K562 (cell line): ENCODE measurements around the gene SYT3. TPM values are rescaled to one million over a fixed set of nuclear protein-coding genes. Genes with fewer than 3 reads are reported as not detected.

Experiments
- BDP1 ChIP-seq: IDR thresholded peaks from 3 replicates; pipeline ENCODE4 v1.6.1; 2011; ENCODE audit not compliant: insufficient read length, insufficient read depth
- EP400 ChIP-seq: fragments of 450-650 bp; IDR thresholded peaks from 2 replicates; pipeline ENCODE4 v1.6.1; 2017; ENCODE audit warnings: antibody characterized with exemption, mild to moderate bottlenecking, moderate library complexity
- GTF2A2 ChIP-seq: IDR thresholded peaks from 2 replicates; pipeline ENCODE4 v1.6.1; 2016; ENCODE audit warnings: mild to moderate bottlenecking, missing genetic modification characterization, missing compliant biosample characterization
- HDAC3 ChIP-seq: fragments of 450-650 bp; IDR thresholded peaks from 2 replicates; pipeline ENCODE4 v1.6.1; 2018; ENCODE audit warnings: borderline replicate concordance, mild to moderate bottlenecking, moderate library complexity; ENCODE audit not compliant: partially characterized antibody
- HINFP ChIP-seq: fragments of 450-650 bp; conservative IDR thresholded peaks from 2 replicates; pipeline ENCODE4 v1.6.1; 2016; ENCODE audit warnings: missing genetic modification characterization, low read depth, mild to moderate bottlenecking, control low read depth, missing compliant biosample characterization
- POLR2B ChIP-seq: fragments of 450-650 bp; IDR thresholded peaks from 2 replicates; pipeline ENCODE4 v1.6.1; 2018; ENCODE audit warnings: low read depth; ENCODE audit not compliant: partially characterized antibody
- POLR2H ChIP-seq: IDR thresholded peaks from 2 replicates; pipeline ENCODE4 v1.6.1; 2016; ENCODE audit warnings: missing genetic modification characterization, low read depth, mild to moderate bottlenecking, control low read depth, missing compliant biosample characterization, moderate library complexity
- PRPF4 ChIP-seq: fragments of 200-400 bp; formaldehyde crosslinking; IDR thresholded peaks from one replicate; pipeline ENCODE4 v1.6.1; 2017; ENCODE audit warnings: low read length, low read depth, mild to moderate bottlenecking; ENCODE audit not compliant: insufficient read depth, poor library complexity, severe bottlenecking
- SMAD4 ChIP-seq: fragments of 250-450 bp; sonication (Bioruptor Pico); conservative IDR thresholded peaks from 2 replicates; pipeline ENCODE4 v1.8.0; 2021; ENCODE audit warnings: inconsistent platforms, mild to moderate bottlenecking, moderate library complexity
- SOX6 ChIP-seq: fragments of 450-650 bp; IDR thresholded peaks from 2 replicates; pipeline ENCODE4 v1.6.1; 2014; ENCODE audit warnings: mild to moderate bottlenecking
- TBP ChIP-seq: optimal IDR thresholded peaks from 2 replicates; pipeline ENCODE3; 2011; ENCODE audit warnings: low read depth, low read length, improper control_type of control experiment
- THAP12 ChIP-seq: fragments of 250-450 bp; sonication (Bioruptor Pico); IDR thresholded peaks from 2 replicates; pipeline ENCODE4 v1.9.0; 2021; ENCODE audit warnings: mild to moderate bottlenecking, inconsistent platforms
- TRIM25 ChIP-seq: fragments of 450-650 bp; IDR thresholded peaks from 2 replicates; pipeline ENCODE4 v1.7.0; 2016; ENCODE audit warnings: borderline replicate concordance
- USF2 ChIP-seq: sonication (generic); formaldehyde crosslinking; IDR thresholded peaks from 2 replicates; pipeline ENCODE4 v1.5.0; 2020; ENCODE audit warnings: missing genetic modification reagents
- ZBTB17 ChIP-seq: fragments of 450-650 bp; formaldehyde crosslinking; IDR thresholded peaks from 2 replicates; pipeline ENCODE4 v1.4.0; 2020; ENCODE audit warnings: mild to moderate bottlenecking
- ZNF124 ChIP-seq: sonication (generic); formaldehyde crosslinking; IDR thresholded peaks from 2 replicates; pipeline ENCODE4 v1.8.1; 2022; ENCODE audit warnings: missing genetic modification reagents
- ZNF518B ChIP-seq: fragments of 250-450 bp; sonication (Bioruptor Pico); IDR thresholded peaks from 2 replicates; pipeline ENCODE4 v1.5.0; 2021; ENCODE audit warnings: mild to moderate bottlenecking, moderate library complexity
- polyA plus RNA-seq, 8 experiments: library from polyadenylated mRNA; depleted of rRNA in 4 of 8; stranded (reverse) in 5 of 8; unstranded in 3 of 8; fragments of >200 nt; fragmentation: Nextera tagmentation in 2 of 8; fragmentation: Illumina TruSeq in 1 of 8; extraction: Ambion mirVana in 2 of 8; extraction: Trizol in 1 of 8; gene quantifications; 2 replicates each; pipeline versions ENCODE4 v1.2.1 to v1.2.3, GENCODE V29; 2011 to 2014; ENCODE audit warnings: inconsistent platforms in 1 of 8, missing spikeins in 1 of 8
- total RNA-seq, 7 experiments: library from RNA; depleted of rRNA in 6 of 7; stranded (reverse); fragments of >200 nt in 6 of 7; fragmentation: Illumina TruSeq in 2 of 7; extraction: Trizol in 2 of 7; gene quantifications; 2 replicates each; pipeline versions ENCODE4 v1.2.1 to v1.2.3, GENCODE V29; 2011 to 2021; ENCODE audit warnings: low replicate concordance in 1 of 7

The SYT3 gene
- total and polyA plus RNA-seq, 9 of the 15 experiments (the other 6 are each of a cell fraction or from before 2014, with no cell fraction given), result 0.36 to 2.0 (median 0.54) TPM; not detected in 2

- TF ChIP-seq THAP12 (CRISPR knock-in tag) (no peak), BDP1 (no peak), TRIM25 (no peak), POLR2H (tag) (peak; percentile 56; the same call in 1 of the 2 replicates), TBP (no peak), USF2 (CRISPR knock-in tag) (peak; percentile 79), SMAD4 (no peak), ZBTB17 (no peak), ZNF518B (CRISPR knock-in tag) (no peak), POLR2B (no peak), PRPF4 (no peak), EP400 (no peak; the same call in 1 of the 2 replicates), SOX6 (no peak; the same call in 1 of the 2 replicates), HDAC3 (no peak), HINFP (tag) (no peak), ZNF124 (CRISPR knock-in tag) (no peak), GTF2A2 (no peak)
These were observed 17.6 kb upstream of the SYT3 start (continued) for GRCh38 chr19:50657222-50657669.
